DMS 273 (cell line): ENCODE data around the gene P3H4.
A peak's percentile ranks its signal among the peaks of the same experiment; 100 is the strongest.
"Not testable (repeated sequence)": the region's sequence is repeated elsewhere in the genome, so short reads cannot be mapped to it uniquely, and the experiment has no call there.

Experiments used
- DNase-seq: peaks from one replicate; lab custom pipeline; 2025; ENCODE audit not compliant: unreplicated experiment; lab: John Stamatoyannopoulos, UW

Gene P3H4, protein sequence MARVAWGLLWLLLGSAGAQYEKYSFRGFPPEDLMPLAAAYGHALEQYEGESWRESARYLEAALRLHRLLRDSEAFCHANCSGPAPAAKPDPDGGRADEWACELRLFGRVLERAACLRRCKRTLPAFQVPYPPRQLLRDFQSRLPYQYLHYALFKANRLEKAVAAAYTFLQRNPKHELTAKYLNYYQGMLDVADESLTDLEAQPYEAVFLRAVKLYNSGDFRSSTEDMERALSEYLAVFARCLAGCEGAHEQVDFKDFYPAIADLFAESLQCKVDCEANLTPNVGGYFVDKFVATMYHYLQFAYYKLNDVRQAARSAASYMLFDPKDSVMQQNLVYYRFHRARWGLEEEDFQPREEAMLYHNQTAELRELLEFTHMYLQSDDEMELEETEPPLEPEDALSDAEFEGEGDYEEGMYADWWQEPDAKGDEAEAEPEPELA

DNA sequence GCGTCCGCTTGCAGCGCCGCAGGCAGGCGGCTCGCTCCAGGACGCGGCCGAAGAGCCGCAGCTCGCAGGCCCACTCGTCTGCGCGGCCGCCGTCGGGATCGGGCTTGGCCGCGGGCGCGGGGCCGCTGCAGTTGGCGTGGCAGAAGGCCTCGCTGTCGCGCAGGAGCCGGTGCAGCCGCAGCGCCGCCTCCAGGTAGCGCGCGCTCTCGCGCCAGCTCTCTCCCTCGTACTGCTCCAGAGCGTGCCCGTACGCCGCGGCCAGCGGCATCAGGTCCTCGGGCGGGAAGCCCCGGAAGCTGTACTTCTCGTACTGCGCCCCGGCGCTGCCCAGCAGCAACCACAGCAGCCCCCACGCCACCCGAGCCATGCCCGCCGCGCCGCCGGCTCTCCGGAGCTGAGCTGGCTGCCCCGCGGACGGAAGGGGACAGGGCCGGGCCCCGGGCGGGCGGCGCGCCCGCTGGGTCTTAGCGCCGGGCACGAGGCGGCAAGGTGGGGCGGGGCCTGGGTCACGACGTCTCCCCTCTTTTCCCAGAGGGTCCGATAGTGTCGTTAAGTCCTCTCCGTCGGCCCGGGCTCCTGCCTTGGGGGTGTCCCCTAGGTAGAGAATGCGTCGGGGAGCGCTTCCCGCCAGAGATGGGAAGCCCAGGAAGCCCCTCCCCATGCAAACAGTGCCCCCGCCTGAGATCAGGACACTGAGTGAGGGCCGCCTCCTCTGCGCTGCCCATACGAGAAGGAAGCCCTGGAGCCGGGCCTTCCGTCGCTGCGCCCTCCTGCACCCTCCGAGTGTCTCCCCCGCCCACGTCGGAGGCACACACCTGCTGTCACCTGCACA, at the start of gene P3H4:
Gene P3H4 (minus strand): TSS at position 401 of the 832 bp plus-strand sequence. CDS start 34 bp downstream, at position 367.
- DNase-seq = peak; percentile 88

DNA sequence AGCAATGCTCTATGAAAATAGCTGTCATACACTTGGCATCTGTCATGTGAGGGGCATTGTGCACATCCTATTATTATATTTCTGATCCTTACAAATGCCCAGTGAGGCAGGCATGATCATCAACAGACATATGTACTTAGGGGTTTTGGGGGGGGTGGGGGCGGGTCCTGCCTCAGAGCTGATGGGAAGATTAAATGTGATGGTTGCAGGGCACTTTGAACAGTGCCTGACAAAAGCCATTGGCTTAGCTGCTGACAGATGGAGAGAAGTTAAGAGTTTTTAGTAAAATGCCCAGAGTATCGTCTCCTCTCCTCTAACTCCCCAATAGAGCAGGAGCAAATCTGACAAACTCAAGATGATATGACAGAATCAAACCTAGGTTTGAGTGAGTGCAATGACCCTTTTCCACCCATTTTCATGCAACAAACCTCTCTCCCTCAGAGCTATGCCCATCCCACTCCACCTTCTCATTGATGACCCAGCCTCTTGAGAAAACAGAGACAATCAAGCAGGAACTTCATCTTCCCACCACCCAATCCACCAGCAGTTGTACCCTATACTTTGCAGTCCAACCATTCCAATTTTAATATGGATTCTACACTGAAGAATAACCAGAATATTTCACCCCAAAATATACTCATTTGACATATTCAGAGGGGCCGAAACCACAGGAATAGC, 48.6 kb upstream of the P3H4 start:
- no peak for DNase-seq

DNA sequence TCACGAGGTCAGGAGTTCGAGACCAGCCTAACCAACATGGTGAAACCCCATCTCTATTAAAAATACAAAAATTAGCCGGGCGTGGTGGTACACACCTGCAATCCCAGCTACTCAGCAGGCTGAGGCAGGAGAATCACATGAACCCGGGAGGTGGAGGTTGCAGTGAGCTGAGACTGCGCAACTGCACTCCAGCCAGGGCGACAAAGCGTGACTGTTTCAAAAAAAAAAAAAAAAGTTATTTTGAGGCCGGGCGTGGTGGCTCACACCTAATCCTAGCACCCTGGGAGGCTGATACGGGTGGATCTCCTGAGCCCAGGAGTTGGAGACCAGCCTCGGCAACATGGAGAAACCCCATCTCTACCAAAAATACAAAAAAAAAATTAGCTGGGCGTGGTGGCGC, 39.6 kb upstream of the P3H4 start:
- not testable (repeated sequence) for DNase-seq

DNA sequence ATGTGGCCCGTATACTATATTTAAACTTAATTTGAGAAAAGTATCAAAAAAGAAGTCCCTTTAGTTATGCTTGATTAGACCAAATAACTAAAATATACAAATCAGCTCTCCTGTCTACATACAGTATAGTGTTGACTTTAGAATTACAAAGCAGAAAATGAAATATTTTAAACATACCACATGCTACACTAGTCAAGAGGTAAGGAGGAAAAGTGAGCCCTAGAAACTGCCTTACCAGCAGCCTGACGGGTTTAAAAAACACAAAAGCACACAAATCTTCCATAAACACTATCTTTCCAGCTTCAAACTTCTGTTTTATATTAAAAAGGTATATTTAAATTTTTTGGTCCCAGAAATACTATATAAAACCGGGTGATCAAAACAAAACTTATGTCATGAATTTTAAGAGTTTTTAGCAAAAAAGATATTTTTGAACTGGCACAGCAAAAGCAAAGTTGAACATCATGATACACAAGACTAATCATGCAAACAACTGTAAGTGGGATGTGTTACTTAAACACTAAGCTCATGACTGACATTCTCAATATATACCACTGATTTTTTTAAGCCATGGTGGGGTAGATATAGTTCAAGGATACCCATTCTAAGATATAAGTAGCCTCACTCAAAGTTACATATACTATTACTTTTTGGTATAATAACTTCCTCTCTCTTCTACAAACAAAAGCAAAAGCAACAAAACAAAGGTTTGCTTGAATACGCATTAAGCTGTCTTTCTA, 37.7 kb upstream of the P3H4 start:
- DNase-seq = no peak

DNA sequence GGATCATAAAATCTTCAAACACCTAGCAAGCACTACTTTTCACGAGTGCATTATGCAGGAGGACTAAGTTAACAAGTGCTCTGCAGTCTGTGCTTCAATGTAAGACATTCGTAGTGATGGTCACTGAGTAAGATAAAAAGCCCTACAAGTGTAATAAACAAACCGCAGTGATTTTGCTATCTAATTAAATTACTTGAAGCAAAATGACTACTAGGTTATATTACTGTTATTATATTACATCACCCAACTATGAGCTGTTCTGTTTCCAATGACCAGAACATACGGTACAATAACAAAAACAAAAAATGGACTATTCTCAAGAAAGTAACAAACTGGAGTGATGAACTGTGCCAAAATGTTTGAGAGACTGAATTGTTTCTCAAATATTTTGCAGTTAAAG, 37.0 kb upstream of the P3H4 start:
- DNase-seq = no peak

DNA sequence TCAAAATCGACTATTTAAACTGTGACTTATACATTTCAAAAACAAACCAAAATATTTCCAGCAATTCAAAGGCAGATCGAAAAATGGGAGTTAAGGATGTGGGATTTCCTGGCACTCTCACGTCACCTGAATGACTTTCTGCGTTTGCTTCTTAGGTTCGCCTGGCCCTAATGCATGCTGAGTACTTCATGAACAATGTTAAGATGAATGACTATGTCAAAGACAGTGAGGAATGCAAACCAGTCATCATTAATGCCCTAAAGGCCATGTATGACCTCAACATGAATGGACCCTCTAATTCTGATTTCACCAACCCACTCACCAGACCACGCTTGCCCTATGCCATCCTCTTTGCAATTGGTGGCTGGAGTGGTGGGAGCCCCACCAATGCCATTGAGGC, 33.2 kb upstream of the P3H4 start:
- no peak for DNase-seq

DNA sequence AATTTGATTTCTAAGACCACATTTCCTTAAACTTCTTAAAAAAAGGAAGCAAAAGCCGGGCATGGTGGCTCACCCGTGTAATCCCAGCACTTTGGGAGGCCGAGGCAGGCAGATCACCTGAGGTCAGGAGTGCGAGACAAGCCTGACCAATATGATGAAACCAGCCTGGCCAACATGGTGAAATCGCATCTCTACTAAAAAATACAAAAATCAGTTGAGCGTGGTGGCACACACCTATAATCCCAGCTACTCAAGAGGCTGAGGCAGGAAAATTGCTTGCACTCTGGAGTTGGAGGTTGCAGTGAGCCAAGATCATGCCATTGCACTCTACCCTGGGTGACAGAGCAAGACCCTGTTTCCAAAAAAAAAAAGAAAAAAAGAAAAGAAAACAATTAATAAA, 29.0 kb upstream of the P3H4 start:
- not testable (repeated sequence) for DNase-seq

DNA sequence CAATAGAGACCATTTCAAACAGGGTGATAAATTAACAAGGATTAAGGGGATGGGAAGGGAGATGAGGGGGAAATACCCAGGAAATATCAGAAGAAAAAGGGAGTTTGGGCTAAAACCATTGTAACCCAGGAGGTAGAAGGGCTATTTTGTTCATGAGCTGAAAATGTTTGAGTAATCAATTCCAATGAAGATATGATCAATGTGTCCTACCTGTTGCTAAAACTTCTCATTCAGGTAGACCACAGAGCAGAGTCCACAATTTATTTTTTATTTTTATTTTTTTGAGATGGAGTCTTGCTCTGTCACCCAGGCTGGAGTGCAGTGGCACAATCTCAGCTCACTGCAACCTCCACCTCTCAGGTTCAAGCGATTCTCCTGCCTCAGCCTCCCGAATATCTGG, 27.7 kb upstream of the P3H4 start:
- not testable (repeated sequence) for DNase-seq

DNA sequence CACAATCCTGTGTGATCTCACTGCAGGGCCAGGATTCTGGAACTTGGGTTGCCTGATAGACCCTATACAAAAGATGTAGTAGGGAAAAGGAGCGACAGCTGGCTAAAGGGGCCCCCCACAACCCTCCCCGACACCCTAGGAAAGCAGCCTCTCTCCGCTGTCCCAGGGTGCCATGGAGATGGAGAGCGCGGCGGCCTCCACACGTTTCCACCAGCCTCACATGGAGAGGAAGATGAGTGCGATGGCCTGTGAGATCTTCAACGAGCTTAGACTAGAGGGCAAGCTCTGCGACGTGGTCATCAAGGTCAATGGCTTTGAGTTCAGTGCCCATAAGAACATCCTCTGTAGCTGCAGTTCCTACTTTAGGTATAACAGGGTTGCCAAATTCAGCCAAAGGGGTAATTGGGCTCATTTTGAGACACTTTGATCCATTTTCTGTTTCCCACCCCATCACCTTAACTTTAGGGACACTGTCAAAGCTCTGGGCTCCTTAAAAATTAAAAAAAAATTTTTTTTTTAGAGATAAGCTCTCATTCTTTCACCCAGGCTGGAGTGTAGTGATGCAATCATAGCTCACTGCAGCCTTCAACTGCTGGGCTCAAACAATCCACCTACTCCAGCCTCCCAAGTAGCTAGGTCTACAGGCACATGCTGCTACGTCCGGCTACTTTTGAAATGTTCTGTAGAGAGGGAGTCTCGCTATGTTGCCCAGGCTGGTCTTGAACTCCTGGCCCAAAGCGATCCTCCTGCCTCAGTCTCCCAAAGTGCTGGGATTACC, 26.2 kb upstream of the P3H4 start, which contains the start of gene KLHL10:
Gene KLHL10 (plus strand): TSS at position 65 of the 778 bp plus-strand sequence. CDS start 108 bp downstream, at position 173.
- DNase-seq = no peak

DNA sequence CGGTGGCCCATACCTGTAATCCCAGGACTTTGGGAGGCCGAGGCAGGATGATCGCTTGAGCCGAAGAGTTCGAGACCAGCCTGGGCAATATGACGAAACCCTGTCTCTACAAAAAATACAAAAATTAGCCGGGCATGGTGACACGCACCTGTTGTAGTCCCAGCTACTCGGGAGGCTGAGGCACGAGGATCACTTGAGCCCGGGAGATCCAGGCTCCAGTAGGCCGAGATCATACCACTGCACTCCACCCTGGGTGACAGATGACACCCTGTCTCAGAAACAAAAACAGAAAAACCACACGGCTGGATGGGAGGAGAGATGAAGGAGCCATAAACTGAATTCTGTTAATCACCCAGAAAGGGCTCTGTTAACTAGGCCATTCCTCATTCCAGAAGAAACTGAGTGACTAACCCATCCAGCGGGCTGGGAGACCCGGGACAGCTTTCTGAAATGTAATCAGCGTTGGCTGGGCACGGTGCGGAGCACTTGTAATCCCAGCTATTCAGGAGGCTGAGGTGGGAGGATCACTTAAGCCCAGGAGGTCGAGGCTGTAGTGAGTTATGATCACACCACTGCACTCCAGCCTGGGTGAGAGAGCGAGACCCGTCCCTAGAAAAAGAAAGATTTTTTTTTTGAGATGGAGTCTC, 24.9 kb upstream of the P3H4 start:
- no peak for DNase-seq

DNA sequence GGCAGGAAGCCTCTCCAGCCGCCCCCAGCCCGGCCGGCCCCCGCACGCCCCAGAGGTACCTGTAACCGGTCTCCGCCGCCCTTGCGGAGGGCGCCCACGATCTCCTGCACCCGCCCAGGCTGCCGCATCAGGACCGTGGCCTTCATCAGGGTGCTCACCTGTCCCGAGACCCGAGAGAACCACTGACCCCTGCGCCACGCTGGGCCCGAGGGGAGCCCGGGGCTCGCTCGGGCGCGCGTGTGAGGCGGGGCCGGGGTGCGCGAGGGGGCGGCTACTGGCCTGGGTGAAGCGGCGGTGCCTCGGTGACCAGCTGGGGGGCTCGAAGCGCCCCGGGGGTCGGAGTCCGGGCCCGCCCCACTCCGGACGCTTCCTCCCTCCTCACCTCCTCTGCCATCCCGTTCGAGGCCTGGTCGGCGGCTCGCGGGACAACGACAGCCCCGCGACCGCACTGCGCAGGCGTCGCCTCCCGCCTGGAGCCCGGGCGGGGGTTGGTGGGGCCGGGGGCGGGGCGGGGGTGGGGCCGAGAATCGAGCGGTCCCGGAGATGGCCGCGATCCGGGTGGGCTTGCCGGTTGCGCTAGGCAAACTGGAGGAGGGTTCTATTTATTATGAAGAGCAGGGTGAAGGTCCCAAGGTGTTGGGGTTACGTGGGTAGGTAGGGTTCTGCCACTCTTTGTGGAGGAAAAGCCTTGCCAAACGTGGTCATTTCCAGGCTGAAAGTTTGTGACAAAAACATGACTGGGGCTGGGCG, 24.2 kb upstream of the P3H4 start, which contains the start of gene NT5C3B:
Gene NT5C3B (minus strand): TSS at position 433 of the 750 bp plus-strand sequence. CDS start 39 bp downstream, at position 394.
- DNase-seq = peak; percentile 80

DNA sequence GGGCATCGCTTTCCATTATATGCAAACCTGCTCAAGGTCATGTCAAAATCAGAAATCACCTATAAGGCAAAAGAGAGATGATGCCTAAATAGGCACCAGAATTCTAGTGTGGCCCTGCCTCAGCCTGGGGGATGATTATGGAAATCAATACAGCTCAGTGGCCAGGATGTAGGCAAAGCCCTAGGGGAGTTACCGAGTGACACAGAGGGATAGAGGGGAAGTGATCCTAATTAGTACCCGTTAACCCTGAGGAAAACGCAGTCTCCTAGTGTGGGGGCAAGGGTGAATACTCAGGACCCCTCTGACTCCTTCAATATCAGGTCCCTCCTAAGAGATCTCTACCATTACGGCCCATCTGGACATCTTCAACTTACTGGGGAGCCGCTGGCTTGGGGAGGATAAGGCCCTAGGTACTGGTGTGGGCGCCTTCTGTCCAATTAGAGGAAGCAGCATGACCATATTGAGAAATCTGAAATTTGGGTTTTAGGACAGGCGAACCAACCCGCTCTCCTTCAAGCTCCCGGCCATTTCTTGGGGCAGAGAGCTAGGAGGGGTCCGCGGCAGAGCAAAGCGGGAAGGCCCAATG, 23.6 kb upstream of the P3H4 start:
- peak; percentile 55 for DNase-seq

DNA sequence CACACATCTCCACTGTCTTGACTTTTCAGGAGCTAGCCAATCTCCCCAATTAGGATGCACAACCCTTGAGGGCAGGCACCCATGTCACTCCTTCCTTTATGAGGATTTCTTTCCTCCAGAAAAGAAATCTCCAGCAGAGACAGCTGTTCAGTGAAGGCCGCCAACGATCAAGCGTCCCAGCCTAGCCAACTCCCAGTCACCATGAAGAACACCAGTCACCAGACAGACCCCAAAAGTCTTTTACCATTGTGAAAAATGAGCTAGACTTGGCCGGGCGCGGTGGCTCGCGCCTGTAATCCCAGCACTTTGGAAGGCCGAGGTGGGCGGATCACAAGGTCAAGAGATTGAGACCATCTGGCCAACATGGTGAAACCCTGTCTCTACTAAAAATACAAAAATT, 18.2 kb upstream of the P3H4 start:
- not testable (repeated sequence) for DNase-seq

DNA sequence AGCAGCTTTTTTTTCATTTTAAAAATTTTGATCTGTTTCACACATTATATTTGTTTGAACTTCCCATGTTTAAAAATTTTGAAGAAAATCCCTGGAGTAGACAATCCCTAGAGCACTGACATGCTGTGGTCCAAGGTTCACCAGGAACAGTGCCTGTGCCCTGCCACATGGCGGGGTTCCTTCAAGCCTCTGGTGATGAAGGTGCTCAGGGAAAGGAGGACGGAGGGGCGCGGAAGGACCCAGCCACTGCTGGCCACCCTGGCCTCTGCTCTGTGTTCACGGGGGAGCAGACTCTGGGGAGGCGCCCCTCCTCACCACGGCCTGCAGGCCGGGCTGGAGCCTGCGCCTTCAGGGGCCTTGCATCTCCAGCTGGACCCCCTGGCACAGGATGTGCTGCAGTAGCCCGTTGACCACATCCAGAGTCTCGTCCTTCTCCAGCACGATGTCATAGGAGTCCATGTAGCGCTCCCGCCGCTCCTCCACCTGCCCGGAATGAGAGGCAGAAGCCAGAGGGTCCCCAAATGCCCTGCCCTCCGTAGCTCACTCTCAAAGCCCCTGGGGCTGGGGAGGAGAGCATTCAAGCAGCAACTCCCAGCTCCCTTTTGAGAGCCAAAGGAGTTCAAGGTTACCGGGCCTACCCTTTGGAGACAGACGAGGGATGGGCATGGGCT, 13.6 kb upstream of the P3H4 start:
- DNase-seq = no peak

DNA sequence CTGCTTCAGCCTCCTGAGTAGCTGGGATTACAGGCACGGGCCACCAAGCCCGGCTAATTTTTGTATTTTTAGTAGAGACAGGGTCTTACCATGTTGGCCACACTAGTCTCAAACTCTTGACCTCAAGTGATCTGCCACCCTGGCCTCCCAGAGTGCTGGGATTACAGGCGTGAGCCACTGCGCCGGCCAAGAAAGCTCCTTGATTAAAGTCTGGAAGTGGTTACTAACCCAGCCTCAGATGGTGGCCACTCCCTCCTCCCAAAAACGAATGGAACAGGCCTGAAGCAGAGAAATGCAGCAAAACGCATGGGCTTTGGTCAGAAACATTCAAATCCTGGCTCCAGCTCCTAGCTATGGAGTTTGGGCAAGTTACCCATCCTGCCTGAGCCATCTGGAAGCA, 12.3 kb upstream of the P3H4 start:
- no peak for DNase-seq

DNA sequence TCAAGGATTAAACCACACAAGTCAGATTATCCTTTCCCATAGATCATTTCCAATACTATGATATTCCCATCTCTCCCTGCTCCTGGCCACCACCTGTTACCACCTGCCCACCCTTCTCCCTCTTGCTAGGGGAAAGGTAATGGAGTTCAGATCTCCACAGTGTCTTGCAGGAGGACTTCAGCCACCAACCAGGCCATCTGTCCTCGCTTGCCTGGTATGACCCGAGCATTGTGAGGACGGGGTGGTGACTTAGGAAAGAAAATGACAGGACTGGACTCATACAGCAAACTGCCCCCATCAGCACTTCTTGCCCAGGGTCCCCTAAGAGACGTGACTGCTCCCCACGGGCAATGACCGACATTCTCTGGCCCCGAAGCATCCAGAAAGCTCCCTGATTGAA, 11.8 kb upstream of the P3H4 start:
- no peak for DNase-seq

DNA sequence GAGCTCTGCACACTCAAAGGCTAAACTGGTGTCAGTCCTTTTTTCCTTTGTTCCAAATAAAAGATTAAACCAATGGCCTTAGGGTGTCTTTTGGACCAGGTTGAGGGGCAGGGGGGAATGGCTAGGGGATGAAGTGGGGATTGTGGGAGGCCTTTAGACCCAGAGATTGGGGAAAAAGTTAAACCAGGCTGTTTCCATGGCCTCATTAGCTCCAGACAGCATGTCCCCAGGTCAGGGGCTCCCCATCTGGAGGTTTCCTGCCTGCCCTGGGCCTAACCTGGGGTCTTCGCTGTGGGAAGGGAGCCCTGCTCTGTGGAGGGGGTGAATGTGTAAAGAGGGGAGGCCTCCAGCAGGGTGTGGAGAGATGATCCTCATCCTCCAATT, 11.4 kb upstream of the P3H4 start:
- no peak for DNase-seq
